GM19043 (cell line): ENCODE measurements around the gene PCOLCE2.

Experiments used
- ATAC-seq: cut with Tn5 transposase; IDR thresholded peaks from one replicate; pipeline ENCODE4 v1.9.1; 2021; ENCODE audit warnings: low read depth; ENCODE audit not compliant: unreplicated experiment

PCOLCE2 gene

DNA sequence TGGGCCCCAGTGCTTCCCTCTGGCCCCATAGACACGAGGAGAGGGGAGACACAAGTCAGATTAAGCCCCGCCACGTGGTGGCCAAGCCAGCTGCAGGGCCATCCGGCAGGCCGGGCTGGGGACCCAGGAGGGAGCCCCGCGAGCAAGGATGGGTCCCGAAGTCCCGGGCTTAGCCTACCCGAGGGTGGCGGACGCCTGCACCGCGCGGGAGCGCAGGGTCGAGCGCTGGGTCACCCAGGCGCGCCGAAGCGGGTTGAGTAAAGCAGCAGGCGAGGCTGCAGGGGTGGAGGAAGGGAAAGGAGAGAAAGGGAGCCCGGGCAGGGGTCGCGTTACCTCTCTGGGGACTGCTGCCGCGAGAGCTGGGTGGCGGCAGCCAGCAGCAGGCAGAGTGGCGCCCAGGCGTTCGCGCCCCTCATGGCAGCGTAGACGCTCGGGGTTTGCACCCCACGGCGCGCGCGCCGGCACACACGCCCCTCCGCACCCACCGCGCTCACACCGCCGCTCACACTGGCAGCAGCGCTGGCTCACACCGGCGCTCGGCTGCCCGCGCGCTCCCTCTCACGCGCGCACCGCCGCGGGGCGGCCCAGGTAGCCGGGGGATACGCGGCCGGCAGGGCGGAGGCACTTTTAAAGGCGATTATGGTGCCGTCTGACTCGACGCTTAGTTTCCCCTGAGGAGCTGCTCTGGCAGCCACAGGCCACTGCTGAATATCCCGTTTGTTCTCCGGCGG, at the start of gene PCOLCE2:
Gene PCOLCE2, minus strand, starts transcription at position 603 of the 731 bp plus-strand sequence. Its CDS starts 187 bp downstream, at position 416.
- ATAC-seq, result no peak

- no peak for ATAC-seq
Measured at GRCh38 chr3:142935963-142936362, 47.1 kb upstream of the PCOLCE2 start.

- ATAC-seq, result no peak
Measured at GRCh38 chr3:142934887-142935269, 46.0 kb upstream of the PCOLCE2 start.

DNA sequence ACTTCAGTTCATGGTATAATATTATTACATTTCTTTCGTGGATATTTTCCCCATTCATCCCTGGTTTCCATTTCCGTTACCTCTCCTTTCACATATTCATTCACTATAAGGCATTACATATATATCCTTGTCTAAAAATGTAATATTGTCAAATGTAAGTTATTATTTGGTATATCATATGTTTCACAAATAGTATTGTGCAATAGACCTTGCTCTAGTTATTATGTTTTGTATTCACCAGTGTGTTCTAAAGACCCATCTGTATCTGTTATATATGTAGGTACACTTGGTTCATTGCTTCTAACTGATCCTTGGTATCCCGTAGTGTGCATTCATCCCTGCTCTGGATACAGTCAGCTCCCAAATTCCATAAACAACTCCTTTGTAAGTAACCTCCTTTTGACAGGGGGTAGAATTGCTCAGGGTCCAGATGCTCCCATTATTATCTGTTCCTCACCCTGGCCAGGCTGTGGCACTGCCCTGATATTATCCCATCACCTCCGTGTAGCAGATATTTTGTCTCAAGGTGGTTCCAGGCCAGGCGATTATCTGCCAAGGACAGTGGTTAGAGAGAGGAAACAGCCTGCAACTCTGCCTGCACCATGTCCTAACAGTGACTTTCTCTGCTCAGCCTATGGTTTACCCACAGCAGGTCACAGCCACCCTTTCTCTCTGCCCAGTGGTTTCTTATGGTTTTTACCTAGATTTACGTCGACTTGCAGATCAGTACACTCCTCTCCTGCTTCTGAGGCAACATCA, 45.4 kb upstream of the PCOLCE2 start:
- ATAC-seq, result no peak

DNA sequence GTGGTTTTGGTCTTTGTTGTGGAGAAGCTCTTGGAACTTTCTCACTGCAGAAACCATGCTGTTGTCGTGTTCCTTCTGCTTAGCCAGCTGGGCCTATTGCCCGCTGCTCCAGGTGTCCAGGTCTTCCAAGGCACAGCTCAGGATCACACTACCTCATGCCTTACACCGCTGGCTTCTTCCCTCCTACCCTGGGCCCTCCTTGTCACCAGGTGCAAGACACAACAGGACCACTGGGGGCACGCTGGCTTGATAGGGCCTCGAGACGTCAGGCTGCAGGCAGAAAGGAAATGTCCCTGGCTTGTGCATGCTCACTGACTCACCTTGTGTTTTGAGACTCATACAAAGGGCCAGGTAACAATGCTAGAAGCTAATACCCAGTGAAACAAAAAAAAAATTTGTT, 42.3 kb upstream of the PCOLCE2 start:
- ATAC-seq, result no peak

GRCh38 chr3:142930463-142930862, 41.6 kb upstream of the PCOLCE2 start:
- ATAC-seq, result no peak

GRCh38 chr3:142929890-142930289, 41.0 kb upstream of the PCOLCE2 start:
- no peak for ATAC-seq

GRCh38 chr3:142929109-142929508, 40.2 kb upstream of the PCOLCE2 start:
- ATAC-seq, result no peak

- no peak for ATAC-seq
Measured at GRCh38 chr3:142926368-142926944, 37.6 kb upstream of the PCOLCE2 start.

DNA sequence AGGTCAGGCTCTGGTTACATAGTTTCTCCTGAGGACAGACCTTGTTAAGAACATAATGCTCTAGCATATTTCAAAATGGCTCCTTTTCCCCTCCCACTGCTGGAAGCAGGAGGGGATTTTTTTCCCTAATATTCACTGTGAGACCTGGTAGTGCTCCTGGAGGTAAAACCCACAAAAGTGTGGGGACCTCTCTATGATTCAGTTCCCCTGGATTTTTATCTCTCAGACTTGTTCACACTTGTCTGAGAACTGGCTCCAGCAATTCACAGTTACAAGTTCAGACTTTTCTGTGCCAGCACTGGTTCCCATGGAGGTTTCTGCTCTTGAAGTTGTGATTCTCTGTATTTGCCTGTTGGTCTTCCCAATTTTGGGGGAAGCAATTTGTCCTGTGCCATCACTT, 36.3 kb upstream of the PCOLCE2 start:
- ATAC-seq, result no peak

DNA sequence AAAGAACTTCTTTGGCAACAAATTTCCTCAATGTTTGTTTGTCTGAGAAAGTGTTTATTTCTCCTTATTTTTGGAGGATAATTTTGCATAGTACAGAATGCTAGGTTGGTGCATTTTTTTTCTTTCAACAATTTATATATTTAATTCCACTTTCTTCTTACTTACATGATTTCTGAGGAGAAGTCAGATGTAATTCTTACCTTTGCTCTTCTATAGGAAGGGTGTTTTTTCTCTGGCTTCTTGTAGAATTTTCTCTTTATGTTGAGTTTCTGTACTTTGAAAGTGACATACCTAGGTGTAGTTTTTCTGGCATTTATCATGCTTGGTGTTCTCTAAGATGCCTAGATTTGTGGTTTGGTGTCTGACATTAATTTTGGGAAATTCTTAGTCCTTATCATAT, 34.8 kb upstream of the PCOLCE2 start:
- ATAC-seq, result no peak

- ATAC-seq, result no peak
Measured at GRCh38 chr3:142916605-142917004, 27.7 kb upstream of the PCOLCE2 start.

GRCh38 chr3:142915636-142916035, 26.8 kb upstream of the PCOLCE2 start:
- ATAC-seq, result no peak

GRCh38 chr3:142914286-142914811, 25.5 kb upstream of the PCOLCE2 start:
- ATAC-seq, result no peak

DNA sequence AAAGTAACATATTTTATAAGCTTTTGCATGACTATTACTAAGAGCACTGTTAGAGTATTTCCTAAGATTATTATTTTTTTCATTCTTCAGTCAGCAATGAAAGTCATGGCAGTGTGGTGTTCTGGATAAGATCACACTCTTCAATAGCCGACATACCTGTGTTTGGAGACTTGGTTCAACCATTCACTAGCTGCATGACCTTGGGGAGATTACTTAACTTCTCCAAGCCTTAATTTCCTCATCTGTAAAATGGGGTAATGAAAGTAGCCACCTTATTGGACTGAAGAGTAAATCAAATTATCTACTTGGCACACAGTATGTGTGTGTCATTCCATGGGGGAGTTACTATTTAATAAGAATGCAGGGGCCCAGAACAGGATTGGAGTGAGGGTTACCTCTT, 24.5 kb upstream of the PCOLCE2 start:
- ATAC-seq, result no peak

DNA sequence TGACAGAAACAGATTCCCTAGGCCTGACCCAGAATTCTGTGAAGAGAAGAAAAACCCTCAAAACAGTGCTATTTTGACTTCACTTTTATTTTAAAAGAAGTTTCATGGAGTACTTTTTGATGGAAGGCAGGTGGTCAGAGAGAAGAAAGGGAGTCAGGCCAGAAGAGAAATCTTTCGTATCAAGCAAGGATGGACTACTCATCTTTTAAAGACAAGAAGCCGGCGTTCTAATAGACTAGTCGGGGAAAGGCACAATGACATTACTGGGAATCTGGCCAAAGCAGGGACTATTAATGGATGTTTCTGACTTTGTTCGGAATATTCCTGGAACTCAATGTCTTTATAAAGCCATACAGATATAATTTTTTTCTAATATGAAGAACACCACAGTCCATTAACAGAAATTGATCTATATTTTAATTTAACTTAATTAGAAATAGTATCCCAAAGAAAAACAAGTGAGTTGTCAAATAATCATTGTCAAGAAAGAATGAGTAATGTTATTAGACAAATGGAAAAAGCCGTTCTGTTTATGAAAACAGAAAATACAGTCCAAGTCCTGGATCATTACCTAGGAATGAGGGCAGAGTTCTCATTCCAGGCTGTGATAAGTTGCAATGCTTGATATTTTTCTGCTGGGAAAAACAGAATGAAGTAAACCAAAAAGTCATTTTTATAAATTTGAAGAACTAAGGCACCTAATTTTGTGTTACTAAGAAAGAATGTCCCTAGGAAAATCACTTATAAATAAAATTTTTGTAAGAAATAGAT, 23.7 kb upstream of the PCOLCE2 start:
- ATAC-seq, result no peak

GRCh38 chr3:142910280-142910679, 21.4 kb upstream of the PCOLCE2 start:
- no peak for ATAC-seq

- no peak for ATAC-seq
Measured at GRCh38 chr3:142909282-142909681, 20.4 kb upstream of the PCOLCE2 start.

DNA sequence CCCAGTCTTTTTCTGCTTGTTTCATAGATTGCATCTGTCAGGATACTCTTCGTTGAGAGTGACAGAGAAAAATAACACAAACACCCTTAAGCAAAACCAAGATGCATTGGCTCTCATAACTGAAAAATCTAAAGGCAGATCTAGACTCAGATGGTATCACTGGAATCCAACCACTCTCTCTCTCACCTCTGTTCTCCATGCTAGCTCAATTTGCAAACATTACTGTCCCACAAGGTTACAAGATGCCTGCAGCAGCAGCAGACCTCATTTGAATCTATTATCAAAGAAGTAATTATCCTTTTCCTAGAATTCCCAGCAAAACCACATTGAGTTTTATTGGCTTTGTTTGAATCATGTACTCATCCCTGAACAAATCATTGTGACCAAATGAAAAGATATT, 19.1 kb upstream of the PCOLCE2 start:
- no peak for ATAC-seq

GRCh38 chr3:142904639-142905436, 16.0 kb upstream of the PCOLCE2 start:
- ATAC-seq, result no peak
